Measurements from ENCODE around the gene ALK.

GRCh38 chr2:29202819-29203495 lies 718.4 kb downstream of the ALK start:
- TF ChIP-seq, protein P1, sequence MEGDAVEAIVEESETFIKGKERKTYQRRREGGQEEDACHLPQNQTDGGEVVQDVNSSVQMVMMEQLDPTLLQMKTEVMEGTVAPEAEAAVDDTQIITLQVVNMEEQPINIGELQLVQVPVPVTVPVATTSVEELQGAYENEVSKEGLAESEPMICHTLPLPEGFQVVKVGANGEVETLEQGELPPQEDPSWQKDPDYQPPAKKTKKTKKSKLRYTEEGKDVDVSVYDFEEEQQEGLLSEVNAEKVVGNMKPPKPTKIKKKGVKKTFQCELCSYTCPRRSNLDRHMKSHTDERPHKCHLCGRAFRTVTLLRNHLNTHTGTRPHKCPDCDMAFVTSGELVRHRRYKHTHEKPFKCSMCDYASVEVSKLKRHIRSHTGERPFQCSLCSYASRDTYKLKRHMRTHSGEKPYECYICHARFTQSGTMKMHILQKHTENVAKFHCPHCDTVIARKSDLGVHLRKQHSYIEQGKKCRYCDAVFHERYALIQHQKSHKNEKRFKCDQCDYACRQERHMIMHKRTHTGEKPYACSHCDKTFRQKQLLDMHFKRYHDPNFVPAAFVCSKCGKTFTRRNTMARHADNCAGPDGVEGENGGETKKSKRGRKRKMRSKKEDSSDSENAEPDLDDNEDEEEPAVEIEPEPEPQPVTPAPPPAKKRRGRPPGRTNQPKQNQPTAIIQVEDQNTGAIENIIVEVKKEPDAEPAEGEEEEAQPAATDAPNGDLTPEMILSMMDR (IDR thresholded peaks at IDR 0.05): no peak
- no peak for TF ChIP-seq EP300 (IDR thresholded peaks at IDR 0.05)
- TF ChIP-seq POLR2A (IDR thresholded peaks at IDR 0.05): no peak
